ENCODE measurements around the gene OTOG. TPM values are rescaled to one million over a fixed set of nuclear protein-coding genes. Genes with fewer than 3 reads are reported as not detected.

The OTOG gene
- total RNA-seq, 4 donors from 2014 or later = not detected

- TF ChIP-seq, protein P1, sequence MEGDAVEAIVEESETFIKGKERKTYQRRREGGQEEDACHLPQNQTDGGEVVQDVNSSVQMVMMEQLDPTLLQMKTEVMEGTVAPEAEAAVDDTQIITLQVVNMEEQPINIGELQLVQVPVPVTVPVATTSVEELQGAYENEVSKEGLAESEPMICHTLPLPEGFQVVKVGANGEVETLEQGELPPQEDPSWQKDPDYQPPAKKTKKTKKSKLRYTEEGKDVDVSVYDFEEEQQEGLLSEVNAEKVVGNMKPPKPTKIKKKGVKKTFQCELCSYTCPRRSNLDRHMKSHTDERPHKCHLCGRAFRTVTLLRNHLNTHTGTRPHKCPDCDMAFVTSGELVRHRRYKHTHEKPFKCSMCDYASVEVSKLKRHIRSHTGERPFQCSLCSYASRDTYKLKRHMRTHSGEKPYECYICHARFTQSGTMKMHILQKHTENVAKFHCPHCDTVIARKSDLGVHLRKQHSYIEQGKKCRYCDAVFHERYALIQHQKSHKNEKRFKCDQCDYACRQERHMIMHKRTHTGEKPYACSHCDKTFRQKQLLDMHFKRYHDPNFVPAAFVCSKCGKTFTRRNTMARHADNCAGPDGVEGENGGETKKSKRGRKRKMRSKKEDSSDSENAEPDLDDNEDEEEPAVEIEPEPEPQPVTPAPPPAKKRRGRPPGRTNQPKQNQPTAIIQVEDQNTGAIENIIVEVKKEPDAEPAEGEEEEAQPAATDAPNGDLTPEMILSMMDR (IDR thresholded peaks at IDR 0.05; ENCODE audit: low read depth) = no peak
Observed at GRCh38 chr11:17532784-17533183, 14.3 kb upstream of the OTOG start.

DNA sequence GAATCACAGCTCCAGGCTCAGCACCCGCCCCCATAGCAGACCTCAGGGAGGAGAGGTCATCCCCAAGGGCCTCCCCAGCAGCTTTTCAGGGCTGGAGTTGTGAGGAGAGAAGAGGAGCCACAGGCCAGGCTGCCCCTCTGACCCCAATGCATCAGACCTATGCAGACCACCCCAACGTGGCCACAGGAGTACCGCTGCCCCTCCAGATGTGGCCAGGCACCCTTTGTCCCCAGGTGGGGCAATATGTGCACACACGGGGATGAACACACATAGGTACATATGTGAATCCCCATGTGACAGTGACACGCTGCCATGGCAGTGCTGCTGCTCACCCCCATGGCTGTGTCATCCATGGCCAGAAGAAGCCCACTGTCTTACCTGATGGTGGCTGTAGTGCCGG, 13.7 kb upstream of the OTOG start:
- TF ChIP-seq, protein P1 (IDR thresholded peaks at IDR 0.05; ENCODE audit: low read depth) = no peak

DNA sequence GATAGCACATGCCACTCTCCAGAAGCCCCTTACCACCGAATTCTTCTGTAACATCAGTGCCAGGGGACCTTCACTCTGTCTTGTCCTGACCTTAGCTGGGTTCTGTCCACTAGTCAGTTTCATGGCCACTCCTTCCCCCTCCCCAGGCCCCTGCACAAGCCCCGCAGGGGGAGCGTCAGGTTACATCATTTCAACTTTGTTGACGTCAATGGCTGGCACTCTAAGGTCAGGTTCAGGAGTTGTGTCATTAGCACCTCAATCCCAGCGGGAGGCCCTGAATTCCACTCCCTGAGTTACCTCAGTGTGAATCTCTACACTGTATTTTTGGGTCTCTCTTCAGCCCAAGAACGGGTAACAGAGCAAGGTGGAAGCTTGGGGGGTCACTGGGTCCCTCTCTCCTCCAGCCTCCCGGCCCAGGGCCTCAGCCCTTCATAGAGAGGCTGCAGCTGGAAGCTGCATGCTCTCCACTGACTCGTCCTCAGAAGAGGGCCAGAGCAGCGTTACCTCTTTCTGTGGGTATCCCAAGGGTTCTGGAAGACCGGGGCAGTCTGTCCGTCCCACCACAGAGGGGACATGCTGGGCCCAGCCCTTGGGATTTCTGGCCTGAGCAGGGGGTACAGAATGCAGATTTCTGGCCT, 13.2 kb upstream of the OTOG start:
- TF ChIP-seq, protein P1 (IDR thresholded peaks at IDR 0.05; ENCODE audit: low read depth) = no peak

DNA sequence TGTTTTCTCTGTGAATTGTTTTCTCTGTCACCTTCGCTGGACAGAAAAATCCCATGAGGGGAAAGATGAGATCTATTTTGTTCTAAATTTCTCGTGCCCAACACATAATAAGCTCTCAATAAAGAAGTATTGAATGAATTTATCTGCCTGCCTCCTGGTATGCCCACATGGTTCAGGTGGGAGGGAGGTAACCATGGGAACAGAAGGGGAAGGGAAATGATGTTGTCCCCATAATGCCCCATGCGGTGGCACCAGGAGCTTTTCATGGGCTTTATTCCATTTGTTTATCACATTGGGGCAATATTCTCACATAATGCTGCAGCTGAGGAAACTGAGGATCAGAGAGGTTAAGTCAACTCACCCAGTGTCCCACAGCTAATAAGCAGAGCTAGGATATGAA, 11.6 kb upstream of the OTOG start:
- TF ChIP-seq, protein P1 (IDR thresholded peaks at IDR 0.05; ENCODE audit: low read depth) = no peak

- TF ChIP-seq, protein P1 (IDR thresholded peaks at IDR 0.05; ENCODE audit: low read depth) = no peak
Observed at GRCh38 chr11:17537261-17537660, 9.8 kb upstream of the OTOG start.

GRCh38 chr11:17538054-17538453, 9.0 kb upstream of the OTOG start:
- TF ChIP-seq, protein P1 (IDR thresholded peaks at IDR 0.05; ENCODE audit: low read depth) = no peak

- TF ChIP-seq, protein P1 (IDR thresholded peaks at IDR 0.05; ENCODE audit: low read depth) = no peak
Observed at GRCh38 chr11:17538731-17539130, 8.3 kb upstream of the OTOG start.

Measured in subcutaneous adipose tissue (tissue), 4 donors.